HG03571 (cell line): ENCODE data around the gene NDRG3.
"Not testable (repeated sequence)": the region's sequence is repeated elsewhere in the genome, so short reads cannot be mapped to it uniquely, and the experiment has no call there.

Source experiments
- ATAC-seq: cut with Tn5 transposase; IDR thresholded peaks from one replicate; pipeline ENCODE4 v1.9.1; 2021; ENCODE audit not compliant: unreplicated experiment

NDRG3 gene

DNA sequence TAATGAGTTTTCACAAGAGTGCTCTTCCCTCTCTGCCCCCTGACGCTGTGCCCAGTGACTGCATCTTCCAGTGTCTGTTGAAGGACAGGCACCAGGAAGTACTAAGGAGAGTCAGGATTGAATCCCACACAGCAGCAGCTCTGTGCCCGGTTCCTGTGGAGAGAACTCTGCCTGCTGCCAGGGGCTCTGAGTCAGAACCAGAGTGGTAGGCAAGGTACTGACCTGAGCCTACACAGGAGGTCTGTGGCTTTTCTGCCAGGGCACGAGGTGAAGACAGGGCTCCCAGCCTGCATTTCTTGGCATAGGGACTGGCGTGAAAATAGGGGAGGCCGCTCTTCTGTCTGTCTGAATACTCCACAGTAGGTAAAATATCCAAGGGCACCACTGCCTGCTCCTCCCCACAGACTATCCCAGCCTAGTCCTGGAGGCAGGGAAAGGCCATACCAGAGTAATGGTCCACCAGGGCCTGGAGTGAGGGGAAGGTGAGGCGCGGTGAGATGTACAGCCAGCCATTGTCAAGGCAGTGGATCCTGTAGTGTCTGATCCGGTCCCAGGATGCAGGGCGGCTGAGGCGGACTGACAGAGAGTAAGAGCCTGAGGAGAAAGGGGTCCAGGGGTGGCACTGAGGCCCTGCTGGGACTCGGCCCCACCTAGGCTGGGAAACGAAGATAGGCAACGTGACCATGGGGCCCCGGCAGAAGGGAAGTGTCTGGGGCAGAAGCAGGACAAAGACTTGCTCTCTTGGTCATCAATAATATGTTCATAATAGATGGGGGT, 130.9 kb downstream of the NDRG3 start:
- ATAC-seq, result no peak

DNA sequence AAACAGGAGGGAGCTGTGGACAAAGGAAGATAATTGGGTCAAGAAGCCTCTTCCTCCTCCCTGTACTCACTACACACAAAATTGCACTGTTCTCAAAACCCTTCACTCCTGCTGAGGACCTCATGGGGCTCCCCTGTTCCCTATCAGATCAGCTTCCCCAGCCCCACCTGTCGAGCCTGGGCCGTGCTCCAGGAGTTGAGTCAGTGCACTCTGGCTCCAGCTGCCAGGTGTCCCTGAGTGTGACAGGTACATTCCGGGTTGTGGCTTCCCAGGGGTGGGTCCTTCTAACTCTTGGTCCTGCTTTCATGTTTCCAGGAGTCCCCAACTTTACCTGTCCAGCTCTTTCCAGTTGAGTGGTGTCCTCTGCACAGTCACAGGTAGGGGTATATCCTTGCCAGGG, 131.9 kb downstream of the NDRG3 start:
- no peak for ATAC-seq

DNA sequence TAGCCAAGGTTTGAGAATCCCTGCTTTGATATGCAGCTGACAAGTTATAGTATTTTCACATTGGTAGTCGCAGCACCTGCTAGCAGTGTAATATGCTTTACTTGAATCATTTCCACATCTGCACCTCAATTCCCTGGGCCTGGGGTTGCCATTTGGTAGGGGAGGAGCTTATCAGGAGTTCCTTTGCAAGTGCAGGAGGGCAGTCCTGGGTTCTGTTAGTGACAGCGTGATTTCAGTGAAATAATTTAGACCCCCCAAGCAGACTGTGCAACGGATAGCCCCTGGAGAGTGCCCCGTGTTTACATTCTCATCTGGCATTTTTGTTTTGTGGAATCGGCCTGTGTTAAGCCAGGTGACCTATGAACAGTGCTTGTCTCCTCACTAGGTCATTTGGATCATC, 134.3 kb downstream of the NDRG3 start:
- no peak for ATAC-seq

DNA sequence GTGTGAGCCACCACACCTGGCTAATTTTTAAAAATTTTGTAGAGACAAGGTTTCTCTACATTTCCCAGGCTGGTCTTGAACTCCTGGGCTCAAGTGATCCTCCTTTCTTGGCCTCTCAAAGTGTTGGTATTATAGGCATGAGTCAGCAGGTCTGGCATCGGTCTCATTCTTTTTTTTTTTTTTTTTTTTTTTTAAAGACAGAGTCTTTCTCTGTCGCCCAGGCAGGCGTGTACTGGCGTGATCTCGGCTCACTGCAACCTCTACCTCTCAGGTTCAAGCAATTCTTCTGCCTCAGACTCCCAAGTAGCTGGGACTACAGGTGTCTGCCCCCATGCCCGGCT, 137.5 kb downstream of the NDRG3 start:
- not testable (repeated sequence) for ATAC-seq

DNA sequence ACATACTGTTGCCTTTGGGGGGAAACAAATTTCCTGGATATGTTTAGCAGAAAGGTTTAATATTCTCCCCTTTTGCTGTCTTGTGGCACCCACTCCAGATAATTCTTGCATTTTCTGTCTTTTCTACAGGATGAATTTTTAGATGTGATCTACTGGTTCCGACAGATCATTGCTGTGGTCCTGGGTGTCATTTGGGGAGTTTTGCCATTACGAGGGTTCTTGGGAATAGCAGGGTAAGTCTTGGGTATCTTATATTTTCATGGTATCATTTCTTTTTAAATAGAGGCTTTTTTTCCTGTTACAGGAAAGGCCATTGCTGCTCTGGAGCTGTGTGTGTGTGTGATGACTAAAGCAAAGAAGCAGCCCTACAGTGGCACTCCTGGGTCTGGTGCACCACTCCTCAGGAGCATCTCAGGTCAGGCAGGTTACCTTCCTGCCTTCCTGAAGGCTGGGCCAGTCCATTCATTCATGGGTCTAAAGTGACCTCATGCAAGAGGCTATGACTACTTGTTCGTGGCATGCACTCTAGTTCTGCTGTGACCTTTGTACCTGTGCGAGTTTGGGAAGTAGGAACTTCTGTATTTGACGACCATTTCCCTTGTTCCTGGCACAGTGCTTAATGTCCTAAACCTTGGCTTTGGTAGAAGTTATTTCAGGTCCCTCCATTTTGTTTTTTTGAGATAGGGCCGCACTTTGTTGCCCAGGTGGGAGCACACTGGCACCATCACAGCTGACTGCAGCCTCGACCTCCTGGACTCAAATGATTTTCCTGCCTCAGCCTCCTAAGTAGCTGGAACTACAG, 138.1 kb downstream of the NDRG3 start:
- ATAC-seq, result no peak

DNA sequence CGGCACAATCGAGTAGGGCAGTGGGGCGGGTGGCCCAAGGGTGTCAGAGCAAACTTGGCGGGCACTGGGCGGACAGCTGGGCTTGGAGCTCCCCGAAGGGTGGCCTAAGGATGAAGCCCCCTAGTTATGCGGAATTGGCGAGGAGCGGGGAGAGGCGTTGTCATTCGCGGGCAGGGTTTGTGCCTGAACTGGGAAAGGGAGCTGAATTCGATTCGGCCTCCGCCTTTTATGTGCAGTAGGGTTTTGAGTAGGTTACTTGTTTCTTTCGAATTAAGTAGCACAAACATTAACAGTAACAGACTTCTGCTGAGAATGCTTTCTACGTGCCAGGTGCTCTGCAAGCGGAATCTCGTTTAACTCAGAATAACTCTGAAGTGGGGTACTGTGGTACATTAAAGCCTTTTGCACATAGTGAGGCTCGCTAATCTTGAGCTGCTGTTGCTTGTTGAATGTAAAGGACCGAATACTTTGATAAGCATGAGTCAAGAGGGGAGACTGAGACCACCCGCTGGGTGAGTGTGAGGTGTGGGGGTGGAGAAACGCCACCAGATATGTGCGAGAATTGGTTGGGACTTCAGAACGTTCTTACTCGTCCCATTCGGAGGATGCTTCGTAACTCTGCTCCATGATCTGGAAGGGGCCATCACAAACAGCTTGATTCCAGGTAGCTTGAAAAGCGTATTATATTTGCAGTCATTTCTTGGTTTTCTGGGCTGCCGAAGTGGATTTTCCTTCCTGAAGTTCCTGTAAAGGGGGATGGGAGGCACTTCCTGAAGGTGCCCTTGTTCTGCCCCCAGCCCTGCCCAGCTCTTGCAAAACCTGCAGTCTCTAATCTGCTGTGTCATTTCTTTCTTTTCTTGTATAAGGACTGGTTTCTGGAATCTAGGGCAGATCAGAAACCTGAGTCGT, 139.5 kb downstream of the NDRG3 start:
- no peak for ATAC-seq

DNA sequence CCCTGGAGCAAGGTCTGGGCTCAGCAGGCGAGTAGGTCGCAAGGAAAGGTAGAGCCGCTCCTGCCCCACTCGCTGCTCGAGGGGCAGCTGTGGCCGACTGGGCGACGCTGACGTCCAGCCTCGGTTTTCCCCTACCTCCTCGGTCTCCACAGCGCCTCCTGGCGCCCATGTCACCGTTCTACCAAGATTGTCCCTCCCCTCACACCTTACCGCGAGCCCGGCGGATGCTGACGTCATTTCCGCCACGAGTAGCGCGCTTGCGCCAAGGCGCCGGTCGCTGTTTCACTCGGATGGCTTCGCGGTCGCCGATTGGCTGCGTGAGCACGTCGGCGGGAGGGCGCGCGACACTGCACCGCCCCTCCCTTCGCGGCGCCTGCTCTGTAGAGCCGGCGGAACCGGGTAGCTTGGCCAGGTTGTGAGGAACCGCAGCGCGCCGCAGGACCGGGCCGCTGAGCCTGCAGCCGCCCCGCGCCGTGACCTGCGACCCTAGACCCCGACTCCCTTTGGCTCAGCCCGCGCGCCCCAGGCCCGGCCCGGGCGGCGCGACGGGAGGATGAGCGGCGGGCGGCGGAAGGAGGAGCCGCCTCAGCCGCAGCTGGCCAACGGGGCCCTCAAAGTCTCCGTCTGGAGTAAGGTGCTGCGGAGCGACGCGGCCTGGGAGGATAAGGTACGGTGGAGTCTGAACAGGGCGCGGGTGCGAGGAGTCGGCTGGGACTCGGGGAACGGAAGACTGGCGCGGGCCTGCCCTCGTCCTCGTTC, 140.3 kb downstream of the NDRG3 start, which contains the start of gene RAB5IF:
Gene RAB5IF, plus strand, starts transcription at position 381 of the 759 bp plus-strand sequence. Its CDS starts 173 bp downstream, at position 554.
- peak; percentile 75 for ATAC-seq

DNA sequence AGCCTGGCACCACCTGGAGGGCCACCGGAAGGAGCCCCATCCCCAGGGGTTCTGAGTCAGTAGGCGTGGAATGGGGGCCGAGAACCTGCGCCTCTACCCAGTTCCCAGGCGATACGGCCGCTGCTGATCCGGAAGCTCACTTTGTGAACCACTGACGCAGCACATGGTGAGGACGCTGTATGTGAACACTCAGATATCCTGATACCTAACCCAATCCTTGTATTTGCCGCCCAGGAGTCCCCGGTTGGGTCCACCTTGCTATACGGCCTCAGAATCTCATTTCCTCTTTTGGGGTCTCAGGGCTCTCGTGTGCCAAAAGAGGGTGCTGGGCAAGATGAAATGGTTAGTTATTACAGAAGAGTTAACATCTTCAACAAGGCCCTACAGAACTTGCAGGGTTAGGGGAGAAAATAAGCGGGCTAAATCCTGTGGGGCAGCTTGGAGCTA, 140.9 kb downstream of the NDRG3 start:
- ATAC-seq, result peak; percentile 45
